ENCODE measurements around the gene P2RY14.

- TF ChIP-seq, protein P1, sequence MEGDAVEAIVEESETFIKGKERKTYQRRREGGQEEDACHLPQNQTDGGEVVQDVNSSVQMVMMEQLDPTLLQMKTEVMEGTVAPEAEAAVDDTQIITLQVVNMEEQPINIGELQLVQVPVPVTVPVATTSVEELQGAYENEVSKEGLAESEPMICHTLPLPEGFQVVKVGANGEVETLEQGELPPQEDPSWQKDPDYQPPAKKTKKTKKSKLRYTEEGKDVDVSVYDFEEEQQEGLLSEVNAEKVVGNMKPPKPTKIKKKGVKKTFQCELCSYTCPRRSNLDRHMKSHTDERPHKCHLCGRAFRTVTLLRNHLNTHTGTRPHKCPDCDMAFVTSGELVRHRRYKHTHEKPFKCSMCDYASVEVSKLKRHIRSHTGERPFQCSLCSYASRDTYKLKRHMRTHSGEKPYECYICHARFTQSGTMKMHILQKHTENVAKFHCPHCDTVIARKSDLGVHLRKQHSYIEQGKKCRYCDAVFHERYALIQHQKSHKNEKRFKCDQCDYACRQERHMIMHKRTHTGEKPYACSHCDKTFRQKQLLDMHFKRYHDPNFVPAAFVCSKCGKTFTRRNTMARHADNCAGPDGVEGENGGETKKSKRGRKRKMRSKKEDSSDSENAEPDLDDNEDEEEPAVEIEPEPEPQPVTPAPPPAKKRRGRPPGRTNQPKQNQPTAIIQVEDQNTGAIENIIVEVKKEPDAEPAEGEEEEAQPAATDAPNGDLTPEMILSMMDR (conservative IDR thresholded peaks at IDR 0.05 in 1 of 2, IDR thresholded peaks at IDR 0.05 in 1 of 2; ENCODE audit: low read depth in 1 of 2, low read length in 2 of 2): peak; percentile 78 to 82
- TF ChIP-seq EZH2 (IDR thresholded peaks at IDR 0.05; ENCODE audit: low read length, missing control alignments): no peak
Observed at GRCh38 chr3:151168269-151169094, 109.9 kb downstream of the P2RY14 start.

Data from fibroblast of lung (primary cell).